ENCODE data around the gene XNDC1N. TPM values are rescaled to one million over a fixed set of nuclear protein-coding genes. Genes with fewer than 3 reads are reported as not detected.

XNDC1N gene
- total RNA-seq, 1 donor from 2014 or later = 7.0 TPM

DNA sequence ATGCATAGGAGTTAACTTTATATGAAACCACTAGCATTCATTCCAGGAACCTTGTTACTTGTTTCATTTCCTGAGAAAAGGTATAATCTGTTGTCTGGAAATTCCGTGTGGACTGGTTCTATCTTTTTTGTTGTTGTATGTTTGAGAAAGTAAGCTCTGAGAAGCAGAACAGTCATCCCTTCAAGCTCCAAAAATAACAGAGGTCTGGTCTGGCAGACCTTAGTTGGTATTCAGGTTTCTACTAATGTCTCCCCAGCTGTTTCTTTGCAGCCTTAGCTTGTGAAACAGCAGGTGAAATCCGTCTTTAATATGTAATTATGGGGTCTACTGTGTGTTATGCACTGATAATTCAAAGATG is 2.8 kb upstream of the XNDC1N start:
- H3K27me3 ChIP-seq = no peaks in the 10 kb centered on the region
- no peak overlapping the region for H3K4me3 ChIP-seq
- no peaks in the 10 kb centered on the region for H3K36me3 ChIP-seq
- intact Hi-C loops (cut with DNase I) = no loop called here
- H3K27ac ChIP-seq = no peak overlapping the region
- peaks cover 37% of the 10 kb centered on the region for H3K4me1 ChIP-seq
- TF ChIP-seq, protein P1, sequence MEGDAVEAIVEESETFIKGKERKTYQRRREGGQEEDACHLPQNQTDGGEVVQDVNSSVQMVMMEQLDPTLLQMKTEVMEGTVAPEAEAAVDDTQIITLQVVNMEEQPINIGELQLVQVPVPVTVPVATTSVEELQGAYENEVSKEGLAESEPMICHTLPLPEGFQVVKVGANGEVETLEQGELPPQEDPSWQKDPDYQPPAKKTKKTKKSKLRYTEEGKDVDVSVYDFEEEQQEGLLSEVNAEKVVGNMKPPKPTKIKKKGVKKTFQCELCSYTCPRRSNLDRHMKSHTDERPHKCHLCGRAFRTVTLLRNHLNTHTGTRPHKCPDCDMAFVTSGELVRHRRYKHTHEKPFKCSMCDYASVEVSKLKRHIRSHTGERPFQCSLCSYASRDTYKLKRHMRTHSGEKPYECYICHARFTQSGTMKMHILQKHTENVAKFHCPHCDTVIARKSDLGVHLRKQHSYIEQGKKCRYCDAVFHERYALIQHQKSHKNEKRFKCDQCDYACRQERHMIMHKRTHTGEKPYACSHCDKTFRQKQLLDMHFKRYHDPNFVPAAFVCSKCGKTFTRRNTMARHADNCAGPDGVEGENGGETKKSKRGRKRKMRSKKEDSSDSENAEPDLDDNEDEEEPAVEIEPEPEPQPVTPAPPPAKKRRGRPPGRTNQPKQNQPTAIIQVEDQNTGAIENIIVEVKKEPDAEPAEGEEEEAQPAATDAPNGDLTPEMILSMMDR (IDR thresholded peaks at IDR 0.05) = no peak
- DNase-seq (no peak), ATAC-seq (no peak)
- H3K9me3 ChIP-seq = no peaks in the 10 kb centered on the region

DNA sequence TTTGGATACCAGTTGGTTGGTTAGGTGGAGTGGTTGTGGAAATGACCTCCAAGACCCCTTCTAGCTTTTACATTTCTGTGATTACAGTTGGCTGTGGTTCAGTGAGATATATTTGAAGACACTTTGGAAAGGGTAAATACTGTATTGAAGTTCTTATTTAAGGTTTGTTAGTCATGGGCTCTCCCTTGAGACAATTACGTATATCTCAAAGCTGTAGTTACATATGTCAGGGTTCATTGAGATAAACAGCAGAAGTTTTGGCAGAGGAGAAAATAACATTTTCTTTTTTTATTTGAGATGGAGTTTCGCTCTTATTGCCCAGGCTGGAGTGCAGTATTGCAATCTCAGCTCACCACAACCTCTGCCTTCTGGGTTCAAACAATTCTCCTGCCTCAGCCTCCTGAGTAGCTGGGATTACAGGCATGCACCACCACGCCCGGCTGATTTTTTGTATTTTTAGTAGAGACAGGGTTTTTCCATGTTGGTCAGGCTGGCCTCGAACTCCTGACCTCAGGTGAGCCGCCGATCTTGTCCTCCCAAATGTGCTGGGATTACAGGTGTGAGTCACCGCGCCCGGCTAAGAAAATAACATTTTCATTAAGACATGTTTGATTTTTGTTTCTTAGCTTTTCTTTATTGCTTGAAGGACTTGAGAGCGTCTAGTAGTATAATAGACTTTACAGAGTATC is 2.3 kb upstream of the XNDC1N start:
- H3K4me3 ChIP-seq = no peak overlapping the region
- intact Hi-C loops (cut with DNase I) = no loop called here
- H3K4me1 ChIP-seq = peaks cover 37% of the 10 kb centered on the region
- ATAC-seq (no peak), DNase-seq (no peak)
- no peaks in the 10 kb centered on the region for H3K9me3 ChIP-seq
- H3K27ac ChIP-seq = no peak overlapping the region
- no peaks in the 10 kb centered on the region for H3K36me3 ChIP-seq
- TF ChIP-seq, protein P1 (IDR thresholded peaks at IDR 0.05) = no peak
- no peaks in the 10 kb centered on the region for H3K27me3 ChIP-seq

DNA sequence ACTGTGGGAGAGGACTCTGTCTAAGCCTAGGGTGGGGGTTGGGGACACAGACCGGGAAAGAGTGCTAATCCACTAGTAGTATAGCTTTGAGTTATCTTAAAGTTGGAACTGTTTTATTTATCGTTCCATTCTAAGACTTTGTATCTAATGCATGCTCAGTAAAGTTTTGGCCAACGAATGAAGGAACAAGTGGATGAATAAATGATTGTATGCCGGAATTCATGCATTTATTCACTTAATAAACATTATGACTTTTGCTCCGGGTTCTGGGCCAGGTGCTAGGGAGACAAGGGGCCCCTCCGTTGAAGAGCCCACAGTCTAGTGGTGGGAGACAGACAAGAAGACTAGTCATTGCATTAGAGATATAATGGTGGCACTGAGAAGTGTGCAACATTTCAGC is 1.1 kb upstream of the XNDC1N start:
- DNase-seq (no peak), ATAC-seq (no peak)
- intact Hi-C loops (cut with DNase I) = no loop called here
- Histone ChIP-seq H3K4me3 (peak overlapping the region; percentile 68), H3K27me3 (no peaks in the 10 kb centered on the region), H3K36me3 (no peaks in the 10 kb centered on the region), H3K9me3 (no peaks in the 10 kb centered on the region), H3K27ac (no peak overlapping the region), H3K4me1 (peaks cover 36% of the 10 kb centered on the region)
- TF ChIP-seq, protein P1 (IDR thresholded peaks at IDR 0.05) = no peak

DNA sequence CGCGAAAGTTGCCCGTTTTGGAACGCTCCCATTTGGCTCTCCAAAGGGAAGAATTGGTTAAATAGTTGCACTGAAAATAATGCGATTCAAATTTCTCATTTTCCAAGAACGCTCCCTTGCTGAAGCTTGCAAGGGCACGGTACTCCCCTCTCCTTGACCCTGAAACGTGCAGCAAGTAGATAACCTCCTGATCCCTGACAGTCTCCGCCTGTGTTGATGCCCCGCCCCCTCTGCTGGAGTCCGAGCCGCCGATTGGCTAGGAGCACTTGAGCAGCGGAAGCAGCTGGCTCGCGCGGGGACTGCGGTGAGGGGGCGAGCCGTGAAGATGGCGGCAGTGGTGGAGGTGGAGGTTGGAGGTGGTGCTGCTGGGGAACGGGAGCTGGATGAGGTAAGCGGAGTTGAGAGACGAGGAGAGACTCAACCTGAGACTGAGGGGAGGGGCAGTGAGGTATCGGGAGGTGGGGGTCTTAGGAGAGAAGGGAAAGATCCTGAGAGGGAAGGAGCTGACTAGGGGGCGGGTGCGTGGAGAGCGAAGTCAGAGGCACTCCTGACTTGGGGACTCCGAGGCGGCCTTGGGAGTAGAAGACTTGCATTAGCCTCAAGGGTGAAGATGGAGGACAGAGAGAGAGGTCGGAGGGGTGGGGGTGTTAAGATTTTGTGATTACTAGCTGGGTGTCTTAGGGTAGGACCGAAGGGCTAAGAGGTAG is 496 bp upstream of the XNDC1N start, which contains the start of gene RNF121:
RNF121 (plus strand) TSS at position 310 of the 707 bp plus-strand sequence; CDS start at position 326, 16 bp downstream.
- ATAC-seq = peak; percentile 100

DNA sequence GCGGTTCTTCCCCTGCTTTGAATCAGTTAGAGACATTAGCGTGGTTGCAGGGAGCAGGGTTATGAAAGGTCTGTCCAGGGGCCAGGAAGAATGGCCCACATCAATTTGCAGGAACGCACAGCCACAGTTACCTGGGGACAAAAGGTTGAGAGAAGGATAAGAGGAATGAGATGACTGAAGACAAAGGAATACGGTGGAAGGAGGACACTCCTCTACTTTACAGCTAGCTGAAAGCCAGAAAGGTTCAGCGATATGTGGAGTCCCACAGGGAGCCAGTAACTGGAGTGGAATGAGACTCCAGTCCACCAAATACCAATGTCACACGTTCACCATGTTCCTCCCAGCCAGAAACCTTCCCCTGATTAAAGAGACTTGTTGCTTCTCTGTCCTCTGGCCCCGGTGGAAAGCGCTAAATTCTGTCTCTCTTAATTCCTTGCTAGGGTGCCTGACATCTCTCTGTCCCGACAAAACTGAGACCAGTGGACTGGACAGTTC is 10.7 kb downstream of the XNDC1N start:
- no peak overlapping the region for H3K27ac ChIP-seq
- ATAC-seq (no peak), DNase-seq (no peak)
- H3K4me3 ChIP-seq = no peak overlapping the region
- no peaks in the 10 kb centered on the region for H3K4me1 ChIP-seq
- no peaks in the 10 kb centered on the region for H3K27me3 ChIP-seq
- no peaks in the 10 kb centered on the region for H3K9me3 ChIP-seq
- peaks cover 46% of the 10 kb centered on the region for H3K36me3 ChIP-seq
- TF ChIP-seq, protein P1 (IDR thresholded peaks at IDR 0.05) = no peak
- intact Hi-C loops (cut with DNase I) = no loop called here

More for the DNA sequence above, 496 bp upstream of the XNDC1N start, which contains the start of gene RNF121:
- H3K4me1 ChIP-seq = peaks cover 30% of the 10 kb centered on the region
- peak; percentile 99 for DNase-seq
- TF ChIP-seq, protein P1 (IDR thresholded peaks at IDR 0.05) = no peak
- no peaks in the 10 kb centered on the region for H3K9me3 ChIP-seq
- peak within 1 kb of the TSS; percentile 94 for H3K27ac ChIP-seq
- H3K36me3 ChIP-seq = no peaks in the 10 kb centered on the region
- no peaks in the 10 kb centered on the region for H3K27me3 ChIP-seq
- intact Hi-C loops (cut with DNase I) = no loop called here
- peak within 1 kb of the TSS; percentile 68 for H3K4me3 ChIP-seq

Measured in upper lobe of right lung (tissue), 1 donor.